ENCODE data around the gene SCP2. TPM values are rescaled to one million over a fixed set of nuclear protein-coding genes. Genes with fewer than 3 reads are reported as not detected.

SCP2 gene
- total and polyA plus RNA-seq, 4 donors = 85.6 to 157 (median 128) TPM

- H3K9me3 ChIP-seq (ENCODE audit: control insufficient read depth in 4 of 4, insufficient read depth in 3 of 4, low read length in 3 of 4) = no peaks in the 10 kb centered on the region
- TF ChIP-seq CTCF (IDR thresholded peaks at IDR 0.05; ENCODE audit: control extremely low read depth, extremely low read depth) = no peak
- no peak overlapping the region for H3K27ac ChIP-seq (ENCODE audit: low read depth in 1 of 2, low read length in 1 of 2)
- H3K9ac ChIP-seq (ENCODE audit: insufficient read depth in 1 of 2, low read length in 2 of 2) = no peak overlapping the region
- DNase-seq = no peak
- no peaks in the 10 kb centered on the region for H3K27me3 ChIP-seq (ENCODE audit: control insufficient read depth in 3 of 3, insufficient read depth in 3 of 3, low read length in 2 of 3)
- no peak overlapping the region for H3K4me3 ChIP-seq
- no peak for ATAC-seq (ENCODE audit: insufficient read depth, low FRiP score)
- WGBS, 2 donors = 94% methylated on average over 31 of the region's 31 CpGs
- H3K4me1 ChIP-seq (ENCODE audit: control insufficient read depth in 5 of 5, insufficient read depth in 5 of 5, low read length in 5 of 5) = peaks cover 0 to 14% (median 6%) of the 10 kb centered on the region in 5 donors
- peaks cover 0 to 5% (median 0%) of the 10 kb centered on the region in 4 donors for H3K36me3 ChIP-seq (ENCODE audit: control insufficient read depth in 4 of 4, insufficient read depth in 4 of 4, low read length in 4 of 4)
Measured at GRCh38 chr1:53069663-53070327, 142.7 kb downstream of the SCP2 start.

GRCh38 chr1:53070621-53071020, 143.5 kb downstream of the SCP2 start:
- TF ChIP-seq CTCF (IDR thresholded peaks at IDR 0.05; ENCODE audit: control extremely low read depth, extremely low read depth) = no peak
- Histone ChIP-seq H3K36me3 (ENCODE audit: control insufficient read depth in 4 of 4, insufficient read depth in 4 of 4, low read length in 4 of 4) (peaks cover 0 to 5% (median 0%) of the 10 kb centered on the region in 4 donors), H3K4me3 (no peak overlapping the region), H3K27ac (ENCODE audit: low read depth in 1 of 2, low read length in 1 of 2) (no peak overlapping the region), H3K9ac (ENCODE audit: insufficient read depth in 1 of 2, low read length in 2 of 2) (no peak overlapping the region), H3K9me3 (ENCODE audit: control insufficient read depth in 4 of 4, insufficient read depth in 3 of 4, low read length in 3 of 4) (no peaks in the 10 kb centered on the region), H3K4me1 (ENCODE audit: control insufficient read depth in 5 of 5, insufficient read depth in 5 of 5, low read length in 5 of 5) (peaks cover 0 to 14% (median 6%) of the 10 kb centered on the region in 5 donors), H3K27me3 (ENCODE audit: control insufficient read depth in 3 of 3, insufficient read depth in 3 of 3, low read length in 2 of 3) (no peaks in the 10 kb centered on the region)
- DNase-seq (no peak), ATAC-seq (ENCODE audit: insufficient read depth, low FRiP score) (no peak)
- WGBS, 2 donors = 97 to 99% methylated on average over 12 of the region's 12 CpGs

GRCh38 chr1:53071167-53071865, 144.2 kb downstream of the SCP2 start:
- DNase-seq (peak in 1 of 3 donors; percentile 8), ATAC-seq (ENCODE audit: insufficient read depth, low FRiP score) (no peak)
- no peak overlapping the region for H3K27ac ChIP-seq (ENCODE audit: low read depth in 1 of 2, low read length in 1 of 2)
- no peaks in the 10 kb centered on the region for H3K9me3 ChIP-seq (ENCODE audit: control insufficient read depth in 4 of 4, insufficient read depth in 3 of 4, low read length in 3 of 4)
- no peak for TF ChIP-seq CTCF (IDR thresholded peaks at IDR 0.05; ENCODE audit: control extremely low read depth, extremely low read depth)
- WGBS, 2 donors = 86 to 88% methylated on average over 17 of the region's 17 CpGs
- H3K4me1 ChIP-seq (ENCODE audit: control insufficient read depth in 5 of 5, insufficient read depth in 5 of 5, low read length in 5 of 5) = peaks cover 0 to 12% (median 6%) of the 10 kb centered on the region in 5 donors
- peaks cover 0 to 5% (median under 1%) of the 10 kb centered on the region in 4 donors for H3K36me3 ChIP-seq (ENCODE audit: control insufficient read depth in 4 of 4, insufficient read depth in 4 of 4, low read length in 4 of 4)
- H3K4me3 ChIP-seq = no peak overlapping the region
- no peaks in the 10 kb centered on the region for H3K27me3 ChIP-seq (ENCODE audit: control insufficient read depth in 3 of 3, insufficient read depth in 3 of 3, low read length in 2 of 3)
- H3K9ac ChIP-seq (ENCODE audit: insufficient read depth in 1 of 2, low read length in 2 of 2) = no peak overlapping the region
